Panc1 (cell line): ENCODE data around the gene HTRA2. TPM values are rescaled to one million over a fixed set of nuclear protein-coding genes. Genes with fewer than 3 reads are reported as not detected.

Experiments
- ATAC-seq: fragments of 200-7000 bp; cut with Tn5 transposase; 2 replicates; pipeline ENCODE4 v1.9.1; 2020; ENCODE audit warnings: mild to moderate bottlenecking, moderate library complexity
- BruUV-seq: library from RNA; stranded (reverse); fragments of 400-500 nt; replicated peaks from 2 replicates; lab custom pipeline; 2021; lab: Mats Ljungman, UMichigan
- CTCF ChIA-PET: fragments of 300-600 bp; sonication (Branson Sonifier 250); formaldehyde crosslinking; loops from one replicate; lab custom pipeline; 2022; ENCODE audit warnings: antibody characterized with exemption; lab: Charles Lee
- POLR2A ChIA-PET: fragments of 300-600 bp; sonication (Branson Sonifier 250); formaldehyde crosslinking; loops from one replicate; lab custom pipeline; 2022; ENCODE audit warnings: antibody characterized with exemption; lab: Charles Lee
- DNase-seq: peaks from one replicate; pipeline ENCODE4 v3.0.0-alpha.2; 2010; ENCODE audit warnings: low read depth, low spot score
- H3K27ac ChIP-seq: 2 replicates; pipeline ENCODE4 v1.5.1; 2011; ENCODE audit warnings: mild to moderate bottlenecking, low read length, inconsistent platforms
- H3K27me3 ChIP-seq: fragments of 200-500 bp; sonication (Bioruptor generic); 2 replicates; pipeline ENCODE4 v1.6.0; 2014; ENCODE audit warnings: low read length, inconsistent platforms; ENCODE audit not compliant: control insufficient read depth, insufficient read depth
- H3K36me3 ChIP-seq: fragments of 200-500 bp; sonication (Bioruptor generic); 2 replicates; pipeline ENCODE4 v1.5.1; 2014; ENCODE audit warnings: inconsistent platforms, mild to moderate bottlenecking, low read length, moderate library complexity; ENCODE audit not compliant: control insufficient read depth, insufficient read depth
- H3K4me1 ChIP-seq: 2 replicates; pipeline ENCODE4 v1.5.1; 2011; ENCODE audit warnings: inconsistent platforms, mild to moderate bottlenecking, low read length, moderate library complexity; ENCODE audit not compliant: control insufficient read depth, insufficient read depth
- H3K4me3 ChIP-seq, 2 experiments: 2 replicates each; pipeline ENCODE4 v1.5.1; 2011 to 2012; ENCODE audit warnings: low read depth in 2 of 2, low read length in 2 of 2, mild to moderate bottlenecking in 2 of 2, inconsistent platforms in 1 of 2, moderate library complexity in 1 of 2
- H3K9me3 ChIP-seq: fragments of 200-500 bp; sonication (Bioruptor generic); 2 replicates; pipeline ENCODE4 v1.5.1; 2014; ENCODE audit warnings: low read depth, mild to moderate bottlenecking, inconsistent platforms, low read length, moderate library complexity; ENCODE audit not compliant: control insufficient read depth, insufficient read depth
- POLR2AphosphoS5 ChIP-seq: IDR thresholded peaks from 2 replicates; pipeline ENCODE4 v1.6.1; 2012; ENCODE audit warnings: mild to moderate bottlenecking, low read depth, low read length, moderate library complexity
- SIN3A ChIP-seq: IDR thresholded peaks from 2 replicates; pipeline ENCODE4 v1.6.1; 2012; ENCODE audit warnings: low read depth, mild to moderate bottlenecking, low read length, moderate library complexity, borderline replicate concordance; ENCODE audit not compliant: insufficient read depth
- TCF7L2 ChIP-seq: IDR thresholded peaks from 2 replicates; pipeline ENCODE4 v1.6.1; 2011; ENCODE audit warnings: mild to moderate bottlenecking, low read depth, low read length, inconsistent platforms
- in situ Hi-C: cut with HindIII; loops from 2 replicates; pipeline ENCODE4 v1.10.0; 2016; ENCODE audit warnings: low sequenced_read_pairs, low pct_unique_long_range_greater_than_20kb
- intact Hi-C: fragments of 100-400 bp; cut with micrococcal nuclease; formaldehyde crosslinking; loops from one replicate; pipeline ENCODE4 v1.10.0; 2022; ENCODE audit not compliant: unreplicated experiment
- total RNA-seq: library from RNA; stranded (reverse); gene quantifications from one replicate; pipeline ENCODE4 v1.2.1, GENCODE V29; 2021; ENCODE audit not compliant: unreplicated experiment
- TF ChIP-seq, protein P1 (sequence below), 2 experiments: IDR thresholded peaks; 2 replicates each; pipeline ENCODE4 v1.6.1; 2011 to 2012; ENCODE audit warnings: low read depth in 2 of 2, control low read depth in 1 of 2, low read length in 1 of 2, mild to moderate bottlenecking in 1 of 2, moderate library complexity in 1 of 2; ENCODE audit not compliant: insufficient read depth in 1 of 2
- TF ChIP-seq, protein P2 (sequence below): fragments of 450-650 bp; IDR thresholded peaks from 2 replicates; pipeline ENCODE4 v1.5.1; 2017; ENCODE audit warnings: mild to moderate bottlenecking

HTRA2 gene
- total RNA-seq, 1 experiment from 2014 or later: 21.2 TPM

DNA sequence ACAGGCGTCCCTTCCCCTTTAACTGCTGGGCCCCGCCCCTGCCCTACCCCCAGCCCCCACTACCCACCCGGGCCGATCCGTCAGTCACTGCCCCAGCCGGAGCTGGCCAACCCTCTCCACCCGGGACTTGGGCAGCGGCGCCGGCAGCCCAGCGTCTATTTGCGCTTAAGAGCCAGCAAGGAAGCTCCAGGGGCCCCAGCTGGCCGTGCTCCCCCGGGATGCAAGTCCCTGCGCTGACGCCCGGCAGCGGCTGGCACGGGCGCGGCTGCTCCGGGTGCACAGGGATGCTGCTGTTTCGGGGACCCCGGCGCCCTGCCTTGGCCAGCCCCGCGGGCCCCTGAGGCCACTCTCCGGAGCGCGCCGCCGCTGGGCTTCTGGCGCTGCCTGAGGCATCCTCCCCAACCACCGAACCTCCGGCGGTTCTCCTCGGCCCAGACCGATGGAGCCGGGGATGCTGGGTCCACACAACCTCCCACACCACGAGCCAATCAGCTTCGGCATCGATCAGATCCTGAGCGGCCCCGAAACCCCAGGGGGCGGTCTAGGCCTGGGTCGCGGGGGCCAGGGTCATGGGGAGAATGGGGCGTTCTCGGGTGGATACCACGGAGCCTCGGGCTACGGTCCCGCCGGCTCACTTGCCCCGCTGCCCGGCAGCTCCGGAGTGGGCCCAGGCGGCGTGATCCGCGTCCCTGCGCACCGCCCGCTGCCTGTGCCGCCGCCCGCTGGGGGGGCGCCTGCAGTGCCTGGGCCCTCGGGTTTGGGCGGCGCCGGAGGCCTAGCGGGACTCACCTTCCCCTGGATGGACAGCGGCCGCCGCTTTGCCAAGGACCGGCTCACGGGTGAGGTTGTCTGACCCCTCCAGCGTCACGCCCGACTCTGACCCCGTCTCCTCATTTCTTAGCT is 15.1 kb upstream of the HTRA2 start, which contains the start of gene TLX2:
TSS of gene TLX2 (plus strand) at position 83 of the 903 bp plus-strand sequence. CDS start at position 440, 357 bp downstream.
- Histone ChIP-seq H3K27me3 (no peaks in the 10 kb centered on the region), H3K9me3 (no peaks in the 10 kb centered on the region), H3K4me3 (peak within 1 kb of the TSS in 1 of 2 experiments; percentile 37; a peak in 1 of 4 replicates), H3K27ac (no peak within 1 kb of the TSS), H3K36me3 (no peaks in the 10 kb centered on the region), H3K4me1 (no peaks in the 10 kb centered on the region)
- intact Hi-C loops: no loop called here
- ChIA-PET CTCF (no interaction called here), POLR2A (interaction anchor here (0.7 kb wide), 1 partner anchor 14 kb away, joined by 12 read pairs; no protein-coding TSS in a partner anchor)
- TF ChIP-seq SIN3A: no peak
- in situ Hi-C loops: no loop called here
- ATAC-seq: peak; percentile 32
- no peak for DNase-seq
- BruUV-seq: no TSS peak

DNA sequence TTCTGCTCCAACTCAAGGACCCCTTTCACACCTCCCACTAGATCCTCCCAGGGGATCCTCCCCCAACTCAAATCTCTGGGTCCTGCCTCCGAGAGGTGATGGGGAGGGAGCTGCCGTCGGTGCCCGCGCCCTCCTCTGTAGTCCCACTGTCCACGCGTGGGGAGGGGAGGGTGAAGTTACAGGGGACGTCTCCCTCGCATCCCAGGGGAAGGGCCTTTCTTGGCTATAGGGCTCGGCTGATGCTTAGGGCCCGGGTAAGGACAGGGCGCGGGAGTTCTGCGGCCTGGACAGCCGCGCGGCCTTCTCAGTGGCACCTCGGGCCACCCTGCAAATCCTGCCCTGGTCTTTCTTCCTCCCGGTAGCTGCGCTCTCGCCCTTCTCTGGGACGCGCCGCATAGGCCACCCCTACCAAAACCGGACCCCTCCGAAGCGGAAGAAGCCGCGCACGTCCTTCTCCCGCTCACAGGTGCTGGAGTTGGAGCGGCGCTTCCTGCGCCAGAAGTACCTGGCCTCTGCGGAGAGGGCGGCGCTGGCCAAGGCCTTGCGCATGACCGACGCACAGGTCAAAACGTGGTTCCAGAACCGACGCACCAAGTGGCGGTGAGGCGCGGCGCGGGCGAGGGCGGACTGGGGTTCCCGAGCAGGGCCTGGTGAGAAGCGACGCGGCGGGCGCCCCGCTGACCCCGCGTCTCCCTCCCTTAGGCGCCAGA is 14.3 kb upstream of the HTRA2 start:
- Histone ChIP-seq H3K4me3 (peak overlapping the region in 1 of 2 experiments; percentile 37; a peak in 1 of 4 replicates), H3K9me3 (no peaks in the 10 kb centered on the region), H3K27me3 (no peaks in the 10 kb centered on the region), H3K36me3 (no peaks in the 10 kb centered on the region), H3K4me1 (no peaks in the 10 kb centered on the region), H3K27ac (no peak overlapping the region)
- TF ChIP-seq, protein P1, sequence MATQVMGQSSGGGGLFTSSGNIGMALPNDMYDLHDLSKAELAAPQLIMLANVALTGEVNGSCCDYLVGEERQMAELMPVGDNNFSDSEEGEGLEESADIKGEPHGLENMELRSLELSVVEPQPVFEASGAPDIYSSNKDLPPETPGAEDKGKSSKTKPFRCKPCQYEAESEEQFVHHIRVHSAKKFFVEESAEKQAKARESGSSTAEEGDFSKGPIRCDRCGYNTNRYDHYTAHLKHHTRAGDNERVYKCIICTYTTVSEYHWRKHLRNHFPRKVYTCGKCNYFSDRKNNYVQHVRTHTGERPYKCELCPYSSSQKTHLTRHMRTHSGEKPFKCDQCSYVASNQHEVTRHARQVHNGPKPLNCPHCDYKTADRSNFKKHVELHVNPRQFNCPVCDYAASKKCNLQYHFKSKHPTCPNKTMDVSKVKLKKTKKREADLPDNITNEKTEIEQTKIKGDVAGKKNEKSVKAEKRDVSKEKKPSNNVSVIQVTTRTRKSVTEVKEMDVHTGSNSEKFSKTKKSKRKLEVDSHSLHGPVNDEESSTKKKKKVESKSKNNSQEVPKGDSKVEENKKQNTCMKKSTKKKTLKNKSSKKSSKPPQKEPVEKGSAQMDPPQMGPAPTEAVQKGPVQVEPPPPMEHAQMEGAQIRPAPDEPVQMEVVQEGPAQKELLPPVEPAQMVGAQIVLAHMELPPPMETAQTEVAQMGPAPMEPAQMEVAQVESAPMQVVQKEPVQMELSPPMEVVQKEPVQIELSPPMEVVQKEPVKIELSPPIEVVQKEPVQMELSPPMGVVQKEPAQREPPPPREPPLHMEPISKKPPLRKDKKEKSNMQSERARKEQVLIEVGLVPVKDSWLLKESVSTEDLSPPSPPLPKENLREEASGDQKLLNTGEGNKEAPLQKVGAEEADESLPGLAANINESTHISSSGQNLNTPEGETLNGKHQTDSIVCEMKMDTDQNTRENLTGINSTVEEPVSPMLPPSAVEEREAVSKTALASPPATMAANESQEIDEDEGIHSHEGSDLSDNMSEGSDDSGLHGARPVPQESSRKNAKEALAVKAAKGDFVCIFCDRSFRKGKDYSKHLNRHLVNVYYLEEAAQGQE (IDR thresholded peaks at IDR 0.05; ENCODE audit: insufficient read depth in 1 of 2, low read depth in 2 of 2, low read length in 1 of 2): no peak
- TF ChIP-seq SIN3A: no peak
- TF ChIP-seq, protein P2, sequence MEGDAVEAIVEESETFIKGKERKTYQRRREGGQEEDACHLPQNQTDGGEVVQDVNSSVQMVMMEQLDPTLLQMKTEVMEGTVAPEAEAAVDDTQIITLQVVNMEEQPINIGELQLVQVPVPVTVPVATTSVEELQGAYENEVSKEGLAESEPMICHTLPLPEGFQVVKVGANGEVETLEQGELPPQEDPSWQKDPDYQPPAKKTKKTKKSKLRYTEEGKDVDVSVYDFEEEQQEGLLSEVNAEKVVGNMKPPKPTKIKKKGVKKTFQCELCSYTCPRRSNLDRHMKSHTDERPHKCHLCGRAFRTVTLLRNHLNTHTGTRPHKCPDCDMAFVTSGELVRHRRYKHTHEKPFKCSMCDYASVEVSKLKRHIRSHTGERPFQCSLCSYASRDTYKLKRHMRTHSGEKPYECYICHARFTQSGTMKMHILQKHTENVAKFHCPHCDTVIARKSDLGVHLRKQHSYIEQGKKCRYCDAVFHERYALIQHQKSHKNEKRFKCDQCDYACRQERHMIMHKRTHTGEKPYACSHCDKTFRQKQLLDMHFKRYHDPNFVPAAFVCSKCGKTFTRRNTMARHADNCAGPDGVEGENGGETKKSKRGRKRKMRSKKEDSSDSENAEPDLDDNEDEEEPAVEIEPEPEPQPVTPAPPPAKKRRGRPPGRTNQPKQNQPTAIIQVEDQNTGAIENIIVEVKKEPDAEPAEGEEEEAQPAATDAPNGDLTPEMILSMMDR: no peak
- no peak for TF ChIP-seq TCF7L2
- no peak for TF ChIP-seq POLR2AphosphoS5
- ChIA-PET CTCF (no interaction called here), POLR2A (no interaction called here)
- no TSS peak for BruUV-seq
- ATAC-seq (no peak), DNase-seq (no peak)
- intact Hi-C loops (no loop called here), in situ Hi-C loops (no loop called here)
